Right lobe of liver (tissue), 6 donors: ENCODE measurements around the gene IPO8. TPM values are rescaled to one million over a fixed set of nuclear protein-coding genes. Genes with fewer than 3 reads are reported as not detected.

Source experiments
- ATAC-seq, 4 donors: fragments of 200-7000 bp; cut with Tn5 transposase; one replicate each; pipeline ENCODE4 v1.9.1; 2020; ENCODE audit warnings: mild to moderate bottlenecking in 4 of 4, moderate library complexity in 4 of 4
- DNase-seq, 3 donors: peaks; one replicate each; pipeline ENCODE4 v3.0.0-alpha.2; 2020
- H3K27ac ChIP-seq, 3 donors: fragments of 200-600 bp; one replicate each; pipeline ENCODE4 v1.8.0; 2022
- H3K27me3 ChIP-seq, 2 donors: fragments of 200-600 bp; one replicate each; pipeline ENCODE4 v1.8.0; 2022
- H3K36me3 ChIP-seq, 4 donors: fragments of 200-600 bp; sonication (generic) in 1 of 4; one replicate each; pipeline versions ENCODE4 v1.5.1 to v1.8.0; 2017 to 2022; ENCODE audit warnings: control low read depth in 1 of 4
- H3K4me1 ChIP-seq, 4 donors: fragments of 200-600 bp; sonication (generic) in 1 of 4; one replicate each; pipeline versions ENCODE4 v1.5.1 to v1.8.0; 2017 to 2022; ENCODE audit warnings: control low read depth in 1 of 4
- H3K4me3 ChIP-seq, 3 donors: fragments of 200-600 bp; one replicate each; pipeline ENCODE4 v1.8.0; 2022
- H3K9me3 ChIP-seq, 4 donors: fragments of 200-600 bp; sonication (generic) in 1 of 4; one replicate each; pipeline versions ENCODE4 v1.5.1 to v1.8.0; 2017 to 2022; ENCODE audit warnings: control low read depth in 1 of 4
- CTCF ChIP-seq, 4 donors: fragments of 200-600 bp in 3 of 4; fragments of 450-650 bp in 1 of 4; IDR thresholded peaks; one replicate each; pipeline versions ENCODE4 v1.5.1 to v1.8.0; 2016 to 2022; ENCODE audit warnings: antibody characterized with exemption in 4 of 4, mild to moderate bottlenecking in 2 of 4
- POLR2A ChIP-seq: fragments of 450-650 bp; IDR thresholded peaks from one replicate; pipeline ENCODE4 v1.6.1; 2017; ENCODE audit warnings: antibody characterized with exemption, mild to moderate bottlenecking
- WGBS: methylation state at CpG from one replicate; pipeline ENCODE4 v1.1.6; 2018; ENCODE audit warnings: low coverage, low lambda C conversion rate; ENCODE audit not compliant: insufficient coverage; ENCODE audit errors: missing lambda C conversion rate; 5-methylcytosine and 5-hydroxymethylcytosine counted together
- intact Hi-C, 2 donors: fragments of 100-400 bp; cut with DNase I; formaldehyde crosslinking; loops; one replicate each; pipeline versions ENCODE4 v1.11.2 to v1.14.1; 2022
- total RNA-seq, 6 experiments: library from RNA; depleted of rRNA in 2 of 6; stranded (reverse); fragments of >200 nt in 2 of 6; fragmentation: NEBNext Ultra II Directional in 3 of 6; extraction: Animal tissue kit (Norgen Biotek cat#: 25700) in 3 of 6; gene quantifications; one replicate each; pipeline versions ENCODE4 v1.1.0 to v1.2.4, GENCODE V29; 2016 to 2023
- donor health status: DM: no; HTN: yes; CAD: no.
- donor health status: DM: no; HTN: no; CAD: no.
- donor health status: DM: no; HTN: no; CAD: no.
- donor health status: DM: no; HTN: yes; CAD: no.
- donor health status: DM: no; HTN: yes; CAD: no.

IPO8 gene
- total RNA-seq, 6 experiments from 2014 or later, result 19.6 to 34.7 (median 25.5) TPM

GRCh38 chr12:30635385-30635784, 60.3 kb downstream of the IPO8 start:
- TF ChIP-seq POLR2A (no peak), CTCF (IDR thresholded peaks at IDR 0.05) (no peak)
- no peaks in the 10 kb centered on the region for H3K4me1 ChIP-seq
- no peak for DNase-seq
- H3K27me3 ChIP-seq, result no peaks in the 10 kb centered on the region
- H3K27ac ChIP-seq, result no peak overlapping the region
- no peak overlapping the region for H3K4me3 ChIP-seq
- intact Hi-C loops, result no loop called here
- no peak for ATAC-seq
- WGBS, result 81% methylated on average over 2 of the region's 2 CpGs
- no peaks in the 10 kb centered on the region for H3K9me3 ChIP-seq
- H3K36me3 ChIP-seq, result peaks cover 0 to 29% (median 10%) of the 10 kb centered on the region in 4 donors

GRCh38 chr12:30631740-30632139, 63.9 kb downstream of the IPO8 start:
- Histone ChIP-seq H3K4me1 (peaks cover 0 to 4% (median 0%) of the 10 kb centered on the region in 4 donors), H3K4me3 (no peak overlapping the region), H3K27me3 (no peaks in the 10 kb centered on the region), H3K9me3 (no peaks in the 10 kb centered on the region), H3K27ac (no peak overlapping the region), H3K36me3 (peaks cover 0 to 25% (median 12%) of the 10 kb centered on the region in 4 donors)
- ATAC-seq (peak in 2 of 4 donors; percentile 58 to 87), DNase-seq (no peak)
- WGBS, result 69% methylated on average over 6 of the region's 6 CpGs
- intact Hi-C loops, result no loop called here
- no peak for TF ChIP-seq POLR2A
- no peak for TF ChIP-seq CTCF (IDR thresholded peaks at IDR 0.05)

GRCh38 chr12:30630979-30631285, 64.7 kb downstream of the IPO8 start:
- no peak for DNase-seq
- Histone ChIP-seq H3K4me1 (peaks cover 0 to 4% (median 0%) of the 10 kb centered on the region in 4 donors), H3K4me3 (no peak overlapping the region), H3K27me3 (no peaks in the 10 kb centered on the region), H3K27ac (no peak overlapping the region), H3K36me3 (peaks cover 0 to 25% (median 12%) of the 10 kb centered on the region in 4 donors), H3K9me3 (no peaks in the 10 kb centered on the region)
- intact Hi-C loops, result no loop called here
- 90% methylated on average over 3 of the region's 3 CpGs for WGBS
- TF ChIP-seq POLR2A (no peak), CTCF (IDR thresholded peaks at IDR 0.05) (no peak)
- no peak for ATAC-seq

GRCh38 chr12:30630076-30630978, 65.3 kb downstream of the IPO8 start:
- TF ChIP-seq CTCF (IDR thresholded peaks at IDR 0.05) (no peak), POLR2A (no peak)
- Histone ChIP-seq H3K4me1 (peaks cover 0 to 4% (median 0%) of the 10 kb centered on the region in 4 donors), H3K9me3 (no peaks in the 10 kb centered on the region), H3K27ac (no peak overlapping the region), H3K36me3 (peaks cover 0 to 25% (median 12%) of the 10 kb centered on the region in 4 donors), H3K27me3 (no peaks in the 10 kb centered on the region), H3K4me3 (no peak overlapping the region)
- intact Hi-C loops, result no loop called here
- DNase-seq (no peak), ATAC-seq (no peak)
- 84% methylated on average over 6 of the region's 6 CpGs for WGBS
